Suprapubic skin (tissue), 4 donors: Measurements from ENCODE around the gene RBM4. TPM values are rescaled to one million over a fixed set of nuclear protein-coding genes. Genes with fewer than 3 reads are reported as not detected.

ENCODE experiments used
- DNase-seq, 2 donors: peaks; one replicate each; pipeline ENCODE4 v3.0.0-alpha.2; 2019; ENCODE audit warnings: low spot score in 2 of 2
- H3K27ac ChIP-seq: fragments of 200-600 bp; sonication (generic); one replicate; pipeline ENCODE4 v1.5.1; 2019
- H3K27me3 ChIP-seq: fragments of 200-600 bp; sonication (generic); one replicate; pipeline ENCODE4 v1.5.1; 2019
- H3K36me3 ChIP-seq: fragments of 200-600 bp; sonication (generic); one replicate; pipeline ENCODE4 v1.5.1; 2019
- H3K4me1 ChIP-seq: fragments of 200-600 bp; sonication (generic); one replicate; pipeline ENCODE4 v1.5.1; 2019
- H3K4me3 ChIP-seq: fragments of 200-600 bp; sonication (generic); one replicate; pipeline ENCODE4 v1.5.1; 2019; ENCODE audit warnings: mild to moderate bottlenecking
- H3K9me3 ChIP-seq: fragments of 200-600 bp; sonication (generic); one replicate; pipeline ENCODE4 v1.5.1; 2019
- EP300 ChIP-seq: sonication (generic); formaldehyde crosslinking; IDR thresholded peaks from one replicate; pipeline ENCODE4 v1.6.1; 2017; ENCODE audit warnings: antibody characterized with exemption
- POLR2A ChIP-seq, 2 donors: fragments of 450-650 bp; IDR thresholded peaks; one replicate each; pipeline ENCODE4 v1.6.1; 2017; ENCODE audit warnings: antibody characterized with exemption in 2 of 2, mild to moderate bottlenecking in 2 of 2, moderate library complexity in 2 of 2
- POLR2AphosphoS5 ChIP-seq, 3 donors: sonication (generic); formaldehyde crosslinking; IDR thresholded peaks; one replicate each; pipeline ENCODE4 v1.6.1; 2017; ENCODE audit warnings: antibody characterized with exemption in 3 of 3
- WGBS: methylation state at CpG from one replicate; pipeline ENCODE4 v1.1.5; 2018; 5-methylcytosine and 5-hydroxymethylcytosine counted together
- total RNA-seq, 4 donors: library from RNA; depleted of rRNA; stranded (reverse); fragments of >200 nt; gene quantifications; one replicate each; pipeline ENCODE4 v1.1.0, GENCODE V29; 2016
- TF ChIP-seq, protein P1 (sequence below), 2 donors: fragments of 200-600 bp in 1 of 2; fragments of 450-650 bp in 1 of 2; sonication (generic) in 1 of 2; IDR thresholded peaks; one replicate each; pipeline ENCODE4 v1.5.1; 2016 to 2019; ENCODE audit warnings: antibody characterized with exemption in 2 of 2, mild to moderate bottlenecking in 1 of 2, moderate library complexity in 1 of 2

RBM4 gene
- total RNA-seq, 4 donors from 2014 or later, result 82.5 to 100.0 (median 91.4) TPM

DNA sequence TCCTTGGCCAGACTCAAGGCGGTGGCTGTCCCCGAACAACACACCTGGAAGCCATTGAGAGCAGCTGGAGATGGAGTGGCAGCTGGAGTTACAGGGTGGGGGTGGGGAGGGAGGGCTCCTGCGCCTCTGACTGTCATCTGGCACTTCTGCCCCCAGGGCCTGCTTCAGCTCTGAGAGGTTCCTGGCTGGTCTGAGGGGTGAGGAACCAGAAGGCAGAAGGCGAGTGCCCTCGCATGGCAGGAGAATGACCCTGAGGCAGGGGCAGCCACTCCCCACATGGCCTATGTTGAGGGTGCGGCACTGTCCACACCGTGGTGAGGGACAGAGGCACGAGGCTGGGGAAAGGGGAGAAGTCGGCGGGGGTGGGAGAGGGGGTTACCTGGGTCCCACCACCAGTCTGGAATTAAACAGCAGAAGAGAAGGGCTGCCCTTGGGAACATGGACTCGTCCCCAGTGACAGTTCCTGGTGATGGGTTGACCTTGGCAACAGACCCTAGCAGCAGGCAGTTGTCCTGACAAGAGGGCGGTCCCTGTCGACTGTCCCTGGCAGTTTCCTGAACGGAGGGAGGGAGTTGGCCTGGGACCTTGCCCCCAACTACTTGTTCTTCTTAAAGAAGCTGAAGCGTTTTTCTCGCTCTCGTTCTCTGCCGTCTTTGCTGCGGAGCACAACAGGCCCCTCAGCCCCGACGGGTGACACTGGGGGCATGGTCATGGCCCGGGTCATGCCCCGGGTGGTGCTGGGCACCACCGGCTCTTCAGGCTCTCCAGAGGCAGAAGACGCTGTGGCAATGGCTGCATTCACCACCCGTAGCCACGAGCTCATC, 47.0 kb downstream of the RBM4 start:
- peak in 1 of 2 donors; percentile 58 for DNase-seq

DNA sequence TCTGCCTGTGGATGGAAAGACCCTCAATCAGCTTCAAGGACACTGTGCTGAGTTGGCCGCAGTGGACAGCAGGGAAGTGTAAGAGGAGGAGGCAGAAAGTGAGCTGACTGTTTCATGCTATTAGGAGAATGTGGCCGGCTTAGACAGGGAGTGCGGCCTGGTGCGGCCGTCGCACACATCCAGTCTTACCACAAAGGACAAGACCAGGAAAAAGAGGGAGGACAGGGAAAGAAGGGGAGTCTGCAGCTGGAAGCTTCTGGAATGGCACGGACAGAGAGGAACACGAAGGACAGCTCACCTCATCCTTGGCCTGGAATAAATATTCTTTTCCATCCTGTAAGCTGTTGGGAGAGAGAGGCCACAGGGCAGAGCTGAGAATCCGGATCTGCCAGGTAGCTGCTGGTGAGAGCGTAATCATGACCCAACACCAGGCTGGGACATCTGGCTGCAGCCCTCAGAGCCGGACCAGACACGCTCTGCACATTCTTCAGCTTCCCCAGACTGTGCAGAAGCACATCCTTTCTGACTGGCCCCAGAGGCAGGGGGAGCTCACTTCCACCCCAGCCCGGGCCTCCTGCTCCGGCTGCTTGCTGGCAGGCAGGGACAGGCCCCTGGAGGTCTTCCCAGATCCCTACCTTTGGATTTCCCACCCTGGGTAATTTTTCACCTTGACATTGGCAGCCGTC, 47.7 kb downstream of the RBM4 start:
- H3K27ac ChIP-seq, result peak overlapping the region; percentile 86

More for the DNA sequence above, 47.0 kb downstream of the RBM4 start:
- WGBS, result 61% methylated on average over 21 of the region's 27 CpGs
- Histone ChIP-seq H3K27me3 (no peaks in the 10 kb centered on the region), H3K27ac (peak overlapping the region; percentile 86), H3K36me3 (peaks cover 30% of the 10 kb centered on the region), H3K9me3 (no peaks in the 10 kb centered on the region), H3K4me1 (peaks cover 35% of the 10 kb centered on the region), H3K4me3 (peak overlapping the region; percentile 11)
- no peak for TF ChIP-seq POLR2AphosphoS5 (IDR thresholded peaks at IDR 0.05)
- TF ChIP-seq, protein P1, sequence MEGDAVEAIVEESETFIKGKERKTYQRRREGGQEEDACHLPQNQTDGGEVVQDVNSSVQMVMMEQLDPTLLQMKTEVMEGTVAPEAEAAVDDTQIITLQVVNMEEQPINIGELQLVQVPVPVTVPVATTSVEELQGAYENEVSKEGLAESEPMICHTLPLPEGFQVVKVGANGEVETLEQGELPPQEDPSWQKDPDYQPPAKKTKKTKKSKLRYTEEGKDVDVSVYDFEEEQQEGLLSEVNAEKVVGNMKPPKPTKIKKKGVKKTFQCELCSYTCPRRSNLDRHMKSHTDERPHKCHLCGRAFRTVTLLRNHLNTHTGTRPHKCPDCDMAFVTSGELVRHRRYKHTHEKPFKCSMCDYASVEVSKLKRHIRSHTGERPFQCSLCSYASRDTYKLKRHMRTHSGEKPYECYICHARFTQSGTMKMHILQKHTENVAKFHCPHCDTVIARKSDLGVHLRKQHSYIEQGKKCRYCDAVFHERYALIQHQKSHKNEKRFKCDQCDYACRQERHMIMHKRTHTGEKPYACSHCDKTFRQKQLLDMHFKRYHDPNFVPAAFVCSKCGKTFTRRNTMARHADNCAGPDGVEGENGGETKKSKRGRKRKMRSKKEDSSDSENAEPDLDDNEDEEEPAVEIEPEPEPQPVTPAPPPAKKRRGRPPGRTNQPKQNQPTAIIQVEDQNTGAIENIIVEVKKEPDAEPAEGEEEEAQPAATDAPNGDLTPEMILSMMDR (IDR thresholded peaks at IDR 0.05), result no peak
- TF ChIP-seq POLR2A (IDR thresholded peaks at IDR 0.05), result no peak
- TF ChIP-seq EP300, result no peak

DNA sequence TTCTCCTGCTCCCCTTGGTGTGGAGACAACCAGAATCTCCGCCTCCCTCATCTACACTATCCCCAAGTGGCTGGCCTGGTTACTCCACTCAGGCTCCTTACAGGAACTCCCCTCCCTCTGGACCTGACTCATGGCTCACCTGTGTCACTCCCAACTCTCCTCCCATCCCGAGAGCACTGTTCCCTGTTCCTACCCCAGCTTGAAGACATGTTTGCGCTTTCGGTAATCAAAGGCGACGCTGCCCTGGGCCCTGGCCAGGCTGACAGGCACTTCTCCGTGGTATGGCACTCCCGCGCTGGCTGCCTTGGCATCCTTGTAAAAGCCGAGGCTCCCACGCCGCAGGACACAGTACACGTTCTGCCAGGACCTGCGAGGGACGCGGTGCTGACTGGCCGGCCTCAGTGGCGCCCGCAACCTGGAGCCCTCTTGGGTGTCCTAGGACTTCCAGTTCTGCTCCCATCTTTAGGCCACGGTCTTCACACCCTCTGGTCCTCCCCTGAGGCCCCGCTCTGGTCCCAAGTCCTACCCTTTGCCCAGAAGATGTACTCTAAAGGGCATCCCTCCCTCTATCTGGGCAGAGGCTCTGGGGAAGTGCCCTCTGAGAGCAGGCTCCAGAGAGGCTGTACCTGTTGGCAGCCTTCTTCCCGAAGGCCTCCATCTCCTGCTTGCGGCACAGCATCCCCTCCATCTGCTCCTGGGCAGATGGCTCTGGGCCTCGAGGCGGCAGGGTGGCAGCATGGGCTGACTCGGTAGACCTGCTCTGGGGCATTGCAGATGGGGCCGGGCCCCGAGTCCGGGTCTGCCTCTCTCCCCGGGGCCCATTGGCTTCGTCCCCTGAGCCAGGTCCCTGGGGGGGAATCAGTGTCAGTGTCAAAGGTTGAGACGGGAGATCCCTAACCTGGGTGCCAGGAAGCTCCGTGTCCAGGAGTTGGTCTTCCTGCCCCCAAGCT, 48.6 kb downstream of the RBM4 start:
- peak overlapping the region; percentile 86 for H3K27ac ChIP-seq

More for the DNA sequence above, 47.7 kb downstream of the RBM4 start:
- H3K9me3 ChIP-seq, result no peaks in the 10 kb centered on the region
- WGBS, result 54% methylated on average over 13 of the region's 15 CpGs
- no peaks in the 10 kb centered on the region for H3K27me3 ChIP-seq
- TF ChIP-seq POLR2AphosphoS5 (IDR thresholded peaks at IDR 0.05) (peak in 1 of 3 donors; percentile 24), POLR2A (IDR thresholded peaks at IDR 0.05) (no peak), EP300 (no peak)
- TF ChIP-seq, protein P1 (IDR thresholded peaks at IDR 0.05), result no peak
- H3K4me1 ChIP-seq, result peaks cover 35% of the 10 kb centered on the region
- H3K36me3 ChIP-seq, result peaks cover 37% of the 10 kb centered on the region
- DNase-seq, result no peak
- H3K4me3 ChIP-seq, result peak overlapping the region; percentile 11

DNA sequence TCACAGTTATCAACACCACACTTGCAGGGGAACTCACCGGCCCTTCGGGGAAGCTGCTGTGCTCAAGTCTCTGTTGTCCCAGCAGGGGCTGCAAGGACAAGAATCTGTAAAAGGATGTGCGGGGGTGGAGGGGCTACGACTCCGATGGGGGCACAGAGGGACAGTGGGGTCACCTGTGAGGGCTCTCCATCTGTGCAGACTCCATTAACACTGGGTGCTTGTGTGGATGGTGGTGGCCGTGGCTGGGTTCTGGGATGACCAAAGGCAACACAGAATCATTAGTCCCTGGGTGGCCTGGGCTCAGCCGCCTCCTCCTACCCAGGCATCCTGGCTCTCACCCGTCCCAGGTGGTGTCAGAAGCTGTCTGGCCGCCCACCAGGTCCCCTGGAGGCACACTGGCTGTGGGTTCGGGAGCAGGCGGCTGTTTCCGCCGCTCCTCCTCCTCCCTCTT, 49.4 kb downstream of the RBM4 start:
- H3K27ac ChIP-seq, result peak overlapping the region; percentile 86
- 47% methylated on average over 11 of the region's 13 CpGs for WGBS

More for the DNA sequence above, 48.6 kb downstream of the RBM4 start:
- Histone ChIP-seq H3K36me3 (peaks cover 45% of the 10 kb centered on the region), H3K27me3 (no peaks in the 10 kb centered on the region), H3K4me1 (peaks cover 35% of the 10 kb centered on the region), H3K9me3 (no peaks in the 10 kb centered on the region), H3K4me3 (no peak overlapping the region)
- peak in 1 of 2 donors; percentile 71 for DNase-seq
- TF ChIP-seq POLR2AphosphoS5 (IDR thresholded peaks at IDR 0.05) (peak in 1 of 3 donors; percentile 17), POLR2A (IDR thresholded peaks at IDR 0.05) (no peak)
- TF ChIP-seq, protein P1 (IDR thresholded peaks at IDR 0.05), result no peak
- 73% methylated on average over 22 of the region's 33 CpGs for WGBS

More for the DNA sequence above, 49.4 kb downstream of the RBM4 start:
- Histone ChIP-seq H3K36me3 (peaks cover 53% of the 10 kb centered on the region), H3K27me3 (no peaks in the 10 kb centered on the region), H3K4me1 (peaks cover 35% of the 10 kb centered on the region), H3K4me3 (no peak overlapping the region), H3K9me3 (no peaks in the 10 kb centered on the region)
- peak in 1 of 2 donors; percentile 59 for DNase-seq
- TF ChIP-seq POLR2AphosphoS5 (IDR thresholded peaks at IDR 0.05) (no peak), POLR2A (IDR thresholded peaks at IDR 0.05) (no peak), EP300 (no peak)
- TF ChIP-seq, protein P1 (IDR thresholded peaks at IDR 0.05), result no peak
